ENCODE results near the gene DCDC2.
"Not testable (repeated sequence)": the region's sequence is repeated elsewhere in the genome, so short reads cannot be mapped to it uniquely, and the experiment has no call there.

DCDC2 gene

GRCh38 chr6:24207413-24207812, 150.4 kb downstream of the DCDC2 start:
- Mint-ChIP-seq H3K27me3 (peaks cover 2% of the 10 kb centered on the region), H3K27ac (no peak overlapping the region), H3K4me1 (no peaks in the 10 kb centered on the region), H3K4me3 (no peak overlapping the region), H3K36me3 (ENCODE audit: low read depth) (no peaks in the 10 kb centered on the region), H3K9me3 (no peaks in the 10 kb centered on the region)
- DNase-seq (no peak), ATAC-seq (no peak)

DNA sequence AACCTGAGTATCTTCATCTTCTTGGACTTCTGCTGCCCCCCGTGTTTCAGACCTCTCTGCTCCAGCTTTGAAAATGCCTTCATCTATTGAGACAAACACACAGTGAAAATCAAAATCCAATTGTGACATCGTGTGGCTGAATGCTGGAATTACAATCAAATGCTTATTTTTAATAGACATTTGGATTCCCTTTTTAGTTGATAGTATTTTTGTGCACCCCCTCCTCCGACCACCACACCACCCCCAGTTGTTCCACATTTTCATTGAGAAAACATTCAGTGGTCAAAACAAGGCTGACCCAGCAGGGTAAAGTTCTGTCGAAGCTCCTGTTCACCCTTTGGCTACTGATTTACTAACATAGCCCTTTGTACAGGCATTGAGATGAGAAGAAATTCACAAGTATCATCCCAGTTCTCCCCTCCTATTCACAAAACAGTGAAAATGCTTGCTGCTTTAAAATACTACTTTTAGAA, 152.8 kb downstream of the DCDC2 start:
- Mint-ChIP-seq H3K4me3 (no peak overlapping the region), H3K36me3 (ENCODE audit: low read depth) (no peaks in the 10 kb centered on the region), H3K27ac (no peak overlapping the region), H3K27me3 (peaks cover 1% of the 10 kb centered on the region), H3K4me1 (no peaks in the 10 kb centered on the region), H3K9me3 (no peaks in the 10 kb centered on the region)
- ATAC-seq: peak; percentile 33
- peak; percentile 8 for DNase-seq

GRCh38 chr6:24204113-24204512, 153.7 kb downstream of the DCDC2 start:
- not testable (repeated sequence) for H3K4me1 Mint-ChIP-seq; H3K36me3 Mint-ChIP-seq (ENCODE audit: low read depth); H3K27ac Mint-ChIP-seq; H3K4me3 Mint-ChIP-seq; H3K27me3 Mint-ChIP-seq; H3K9me3 Mint-ChIP-seq; DNase-seq; ATAC-seq

DNA sequence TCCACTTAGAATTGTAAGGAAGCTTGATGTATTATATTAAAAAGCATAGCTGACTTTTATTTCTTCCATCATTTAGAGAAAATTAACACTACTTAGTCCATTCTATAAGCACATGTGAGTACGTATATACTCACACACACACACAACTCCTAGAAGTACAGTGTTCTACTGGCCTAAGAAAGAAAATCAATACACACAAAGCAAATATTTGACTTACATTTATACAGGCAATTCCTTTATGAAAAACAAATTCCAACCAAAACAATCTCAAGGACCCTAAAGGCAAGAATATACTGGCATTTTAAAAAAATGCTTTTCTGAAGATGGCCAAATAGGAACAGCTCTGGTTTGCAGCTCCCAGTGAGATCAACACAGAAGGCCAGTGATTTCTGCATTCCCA, 160.0 kb downstream of the DCDC2 start:
- H3K27me3 Mint-ChIP-seq: peaks cover 4% of the 10 kb centered on the region
- ATAC-seq: no peak
- no peak for DNase-seq
- no peaks in the 10 kb centered on the region for H3K4me1 Mint-ChIP-seq
- no peak overlapping the region for H3K27ac Mint-ChIP-seq
- H3K36me3 Mint-ChIP-seq (ENCODE audit: low read depth): no peaks in the 10 kb centered on the region
- no peaks in the 10 kb centered on the region for H3K9me3 Mint-ChIP-seq
- H3K4me3 Mint-ChIP-seq: no peak overlapping the region

GRCh38 chr6:24195836-24196597, 161.8 kb downstream of the DCDC2 start:
- Mint-ChIP-seq H3K36me3 (ENCODE audit: low read depth) (no peaks in the 10 kb centered on the region), H3K27ac (no peak overlapping the region), H3K4me3 (no peak overlapping the region), H3K27me3 (peaks cover 12% of the 10 kb centered on the region), H3K4me1 (no peaks in the 10 kb centered on the region), H3K9me3 (no peaks in the 10 kb centered on the region)
- DNase-seq (no peak), ATAC-seq (no peak)

GRCh38 chr6:24194978-24195700, 162.7 kb downstream of the DCDC2 start:
- H3K4me1 Mint-ChIP-seq: no peaks in the 10 kb centered on the region
- no peak overlapping the region for H3K4me3 Mint-ChIP-seq
- H3K27me3 Mint-ChIP-seq: peaks cover 12% of the 10 kb centered on the region
- no peak for ATAC-seq
- H3K27ac Mint-ChIP-seq: no peak overlapping the region
- DNase-seq: no peak
- no peaks in the 10 kb centered on the region for H3K36me3 Mint-ChIP-seq (ENCODE audit: low read depth)
- no peaks in the 10 kb centered on the region for H3K9me3 Mint-ChIP-seq

GRCh38 chr6:24193364-24193763, 164.5 kb downstream of the DCDC2 start:
- Mint-ChIP-seq H3K27ac (no peak overlapping the region), H3K9me3 (no peaks in the 10 kb centered on the region), H3K27me3 (peaks cover 14% of the 10 kb centered on the region), H3K4me3 (no peak overlapping the region), H3K4me1 (no peaks in the 10 kb centered on the region), H3K36me3 (ENCODE audit: low read depth) (no peaks in the 10 kb centered on the region)
- DNase-seq: no peak
- no peak for ATAC-seq

DNA sequence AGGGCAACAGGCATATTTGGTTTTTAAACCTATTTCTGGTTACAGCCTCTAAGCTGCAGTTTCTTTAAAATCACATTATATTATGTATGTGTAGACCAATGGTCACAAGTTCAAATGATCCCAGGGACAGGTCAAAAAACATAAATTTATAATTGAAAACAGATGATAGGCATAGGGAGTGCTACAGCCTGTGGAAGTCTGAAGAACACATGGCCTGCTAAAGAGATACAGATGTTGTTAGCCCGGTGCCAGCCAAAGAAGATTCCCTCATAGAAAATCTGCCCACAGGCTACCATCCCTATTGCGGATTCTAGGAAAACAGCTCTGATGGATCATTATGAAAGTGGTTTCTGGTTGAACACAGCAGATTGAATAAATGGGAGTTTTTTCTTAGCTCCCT, 166.5 kb downstream of the DCDC2 start:
- no peak overlapping the region for H3K27ac Mint-ChIP-seq
- no peaks in the 10 kb centered on the region for H3K9me3 Mint-ChIP-seq
- H3K27me3 Mint-ChIP-seq: peaks cover 17% of the 10 kb centered on the region
- H3K4me3 Mint-ChIP-seq: no peak overlapping the region
- H3K4me1 Mint-ChIP-seq: no peaks in the 10 kb centered on the region
- H3K36me3 Mint-ChIP-seq (ENCODE audit: low read depth): no peaks in the 10 kb centered on the region
- DNase-seq (no peak), ATAC-seq (no peak)

GRCh38 chr6:24188578-24189080, 169.2 kb downstream of the DCDC2 start:
- Mint-ChIP-seq H3K9me3 (no peaks in the 10 kb centered on the region), H3K27ac (no peak overlapping the region), H3K36me3 (ENCODE audit: low read depth) (no peaks in the 10 kb centered on the region), H3K27me3 (peaks cover 17% of the 10 kb centered on the region), H3K4me1 (no peaks in the 10 kb centered on the region), H3K4me3 (no peak overlapping the region)
- ATAC-seq: no peak
- no peak for DNase-seq

- peaks cover under 1% of the 10 kb centered on the region for H3K9me3 Mint-ChIP-seq
- no peak overlapping the region for H3K27ac Mint-ChIP-seq
- ATAC-seq: no peak
- DNase-seq: no peak
- peaks cover 18% of the 10 kb centered on the region for H3K27me3 Mint-ChIP-seq
- H3K4me1 Mint-ChIP-seq: no peaks in the 10 kb centered on the region
- no peak overlapping the region for H3K4me3 Mint-ChIP-seq
- no peaks in the 10 kb centered on the region for H3K36me3 Mint-ChIP-seq (ENCODE audit: low read depth)
Measured at GRCh38 chr6:24187965-24188577, 169.8 kb downstream of the DCDC2 start.

- H3K27ac Mint-ChIP-seq: no peak overlapping the region
- ATAC-seq: no peak
- DNase-seq: no peak
- no peaks in the 10 kb centered on the region for H3K36me3 Mint-ChIP-seq (ENCODE audit: low read depth)
- H3K9me3 Mint-ChIP-seq: peaks cover 4% of the 10 kb centered on the region
- H3K4me3 Mint-ChIP-seq: no peak overlapping the region
- H3K27me3 Mint-ChIP-seq: peaks cover 13% of the 10 kb centered on the region
- H3K4me1 Mint-ChIP-seq: no peaks in the 10 kb centered on the region
Measured at GRCh38 chr6:24186349-24186748, 171.5 kb downstream of the DCDC2 start.

DNA sequence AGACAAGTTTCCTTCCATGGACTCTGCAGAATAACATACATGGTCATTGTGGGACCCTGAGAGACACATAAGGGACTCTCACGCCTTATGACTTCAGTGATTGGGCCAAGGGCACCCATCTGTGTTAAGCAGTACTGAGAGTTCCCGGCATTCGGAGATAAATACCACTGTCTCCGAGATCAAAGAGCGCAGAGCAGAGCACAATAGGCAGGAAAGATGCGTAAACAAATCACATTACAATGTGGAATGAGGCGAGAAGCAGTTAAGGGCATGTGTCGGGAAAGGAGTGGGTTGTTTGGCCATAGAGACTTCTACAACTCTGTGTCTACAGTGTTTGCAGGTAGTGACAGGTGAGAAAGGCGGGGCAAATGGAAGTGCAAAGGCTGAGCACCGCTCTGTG, 174.3 kb downstream of the DCDC2 start:
- no peaks in the 10 kb centered on the region for H3K4me1 Mint-ChIP-seq
- H3K27ac Mint-ChIP-seq: no peak overlapping the region
- peaks cover 7% of the 10 kb centered on the region for H3K27me3 Mint-ChIP-seq
- ATAC-seq: no peak
- H3K36me3 Mint-ChIP-seq (ENCODE audit: low read depth): no peaks in the 10 kb centered on the region
- peaks cover 4% of the 10 kb centered on the region for H3K9me3 Mint-ChIP-seq
- no peak for DNase-seq
- H3K4me3 Mint-ChIP-seq: no peak overlapping the region

- no peak for DNase-seq
- no peak for ATAC-seq
- Mint-ChIP-seq H3K36me3 (ENCODE audit: low read depth) (no peaks in the 10 kb centered on the region), H3K9me3 (no peaks in the 10 kb centered on the region), H3K27ac (no peak overlapping the region), H3K27me3 (peaks cover 9% of the 10 kb centered on the region), H3K4me3 (no peak overlapping the region), H3K4me1 (no peaks in the 10 kb centered on the region)
Measured at GRCh38 chr6:24157886-24158285, 200.0 kb downstream of the DCDC2 start.

- no peaks in the 10 kb centered on the region for H3K4me1 Mint-ChIP-seq
- no peak for ATAC-seq
Measured at GRCh38 chr6:24154121-24154520, 203.7 kb downstream of the DCDC2 start.

GRCh38 chr6:24152014-24152413, 205.8 kb downstream of the DCDC2 start:
- no peak overlapping the region for H3K27ac Mint-ChIP-seq
- H3K36me3 Mint-ChIP-seq (ENCODE audit: low read depth): no peaks in the 10 kb centered on the region
- H3K9me3 Mint-ChIP-seq: peaks cover 7% of the 10 kb centered on the region
- no peak for DNase-seq
- ATAC-seq: no peak
- no peaks in the 10 kb centered on the region for H3K4me1 Mint-ChIP-seq
- H3K4me3 Mint-ChIP-seq: no peak overlapping the region
- peaks cover 2% of the 10 kb centered on the region for H3K27me3 Mint-ChIP-seq

More at GRCh38 chr6:24154121-24154520, 203.7 kb downstream of the DCDC2 start:
- Mint-ChIP-seq H3K27me3 (peaks cover 7% of the 10 kb centered on the region), H3K36me3 (ENCODE audit: low read depth) (no peaks in the 10 kb centered on the region), H3K4me3 (no peak overlapping the region), H3K9me3 (peaks cover 7% of the 10 kb centered on the region), H3K27ac (no peak overlapping the region)
- no peak for DNase-seq
